Activated CD4-positive, alpha-beta T cell treated with anti-CD3 and anti-CD28 coated beads, Interleukin-2, Interleukin-6, amounts not matched to agents 100 ng/mL and 50 ng/mL, durations not matched to agents 16 hours and 8 hours (primary cell): Measurements from ENCODE around the gene NCK2.

Source experiments
- DNase-seq: peaks from one replicate; pipeline ENCODE4 v3.0.0-alpha.2; 2020

Gene NCK2

DNA sequence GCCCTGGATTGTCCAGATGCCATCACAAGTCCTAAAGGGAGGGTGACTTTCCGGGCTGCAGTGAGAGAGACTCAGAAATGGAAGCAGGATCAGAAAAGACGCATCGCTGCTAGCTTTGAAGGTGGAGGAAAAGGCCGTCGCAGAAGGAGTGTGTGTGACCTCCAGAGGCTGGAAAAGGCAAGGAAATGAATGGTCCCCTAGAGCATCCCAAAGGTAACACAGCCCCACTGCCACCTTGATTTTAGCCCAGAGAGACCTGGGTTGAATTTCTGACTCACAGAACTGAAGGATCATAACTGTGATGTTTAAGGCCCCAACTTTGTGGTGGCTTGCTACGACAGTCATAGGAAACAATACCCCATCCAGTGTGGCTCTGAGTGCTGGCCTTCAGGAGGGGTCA is 8.6 kb upstream of the NCK2 start:
- no peak for DNase-seq

GRCh38 chr2:105737980-105738657 is 6.6 kb upstream of the NCK2 start:
- DNase-seq = peak; percentile 58

- no peak for DNase-seq
These were observed 6.0 kb upstream of the NCK2 start for GRCh38 chr2:105738658-105739241.

DNA sequence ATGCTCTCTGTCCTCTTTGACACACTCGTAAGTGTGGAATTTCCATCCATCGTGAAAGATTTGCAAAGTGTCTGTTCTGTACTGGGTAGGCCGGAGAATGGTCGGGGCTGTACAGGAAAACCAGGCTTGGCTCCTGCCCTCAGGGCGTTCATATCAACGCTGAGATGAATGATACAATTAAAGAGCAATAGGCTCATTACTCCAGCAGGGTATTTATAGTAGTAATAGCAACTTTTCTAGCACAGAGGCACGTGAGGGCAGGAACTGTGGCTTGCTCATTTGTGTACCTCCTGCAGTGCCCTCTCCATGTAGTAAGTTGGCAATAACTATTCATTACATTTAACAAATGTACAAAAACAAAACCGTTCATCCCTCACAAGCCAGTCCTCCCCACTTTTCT is 5.3 kb upstream of the NCK2 start:
- DNase-seq = peak; percentile 70

GRCh38 chr2:105739944-105740530 is 4.7 kb upstream of the NCK2 start:
- DNase-seq = no peak

DNA sequence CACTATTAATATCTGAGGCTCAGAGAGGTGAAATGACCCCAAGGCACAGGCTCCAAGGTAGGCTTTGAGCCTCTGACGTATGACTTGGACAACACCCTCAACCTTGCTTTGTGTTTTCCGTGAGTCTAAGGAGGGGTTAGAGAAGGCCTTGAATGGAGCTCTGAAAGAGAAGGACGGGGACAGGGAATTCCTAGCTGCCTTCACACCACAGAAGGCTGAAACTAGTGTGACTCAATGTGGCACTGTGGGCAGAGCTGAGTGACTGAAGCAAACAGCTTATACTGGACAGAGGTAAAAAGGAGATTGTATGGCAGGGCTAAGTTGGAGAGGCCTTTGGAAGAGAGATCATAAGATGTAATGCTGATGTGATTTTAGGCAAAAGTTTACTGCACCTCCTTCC is 3.5 kb upstream of the NCK2 start:
- DNase-seq = peak; percentile 53

GRCh38 chr2:105741617-105742016 is 3.1 kb upstream of the NCK2 start:
- DNase-seq = no peak

- DNase-seq = peak; percentile 76
These were observed 412 bp upstream of the NCK2 start for GRCh38 chr2:105744091-105744908.

DNA sequence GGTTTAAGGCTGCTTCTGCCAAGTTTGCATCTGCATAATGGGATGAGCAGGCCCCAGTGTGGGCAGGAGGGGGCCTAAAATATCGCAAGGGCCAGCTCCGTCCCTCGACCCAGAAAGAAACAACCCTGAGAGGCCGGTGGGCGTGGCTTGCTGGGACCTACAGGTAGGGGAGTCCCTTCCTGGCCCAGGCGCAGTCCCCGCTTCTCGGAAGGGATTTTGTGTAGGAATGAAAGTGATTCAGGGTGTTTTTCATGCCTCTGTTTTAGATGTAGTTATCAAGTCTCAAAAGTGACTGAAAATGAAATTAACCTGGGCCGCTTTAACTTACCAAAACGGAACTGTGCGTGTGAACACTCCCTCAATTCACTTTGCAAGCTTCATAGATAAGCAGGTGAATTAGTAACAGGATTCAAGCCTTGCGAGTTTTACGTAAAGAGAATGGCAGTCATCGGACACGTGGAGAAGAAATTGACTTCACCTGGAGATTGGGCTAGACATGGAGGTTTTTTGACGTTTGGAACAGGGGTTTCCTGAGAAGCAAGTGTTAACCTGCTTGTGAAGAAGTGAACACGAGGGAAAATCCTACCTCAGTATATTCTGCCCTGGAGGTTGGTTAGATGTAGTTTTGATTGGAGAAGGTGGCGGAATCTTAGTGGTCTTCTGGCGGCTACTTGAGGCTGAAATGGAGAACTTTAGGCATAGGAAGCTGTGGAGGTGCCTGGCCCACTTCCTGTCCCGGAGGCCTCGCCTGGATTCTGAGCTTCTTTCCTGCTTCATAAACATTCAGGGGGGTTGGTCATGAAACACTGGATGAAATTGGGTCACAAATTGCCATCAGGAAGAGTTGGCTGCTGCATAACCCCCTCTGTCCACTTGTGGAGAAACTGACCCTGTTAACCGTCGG is 1.7 kb downstream of the NCK2 start:
- DNase-seq = peak; percentile 93

GRCh38 chr2:105747254-105747894 is 2.7 kb downstream of the NCK2 start:
- no peak for DNase-seq

DNA sequence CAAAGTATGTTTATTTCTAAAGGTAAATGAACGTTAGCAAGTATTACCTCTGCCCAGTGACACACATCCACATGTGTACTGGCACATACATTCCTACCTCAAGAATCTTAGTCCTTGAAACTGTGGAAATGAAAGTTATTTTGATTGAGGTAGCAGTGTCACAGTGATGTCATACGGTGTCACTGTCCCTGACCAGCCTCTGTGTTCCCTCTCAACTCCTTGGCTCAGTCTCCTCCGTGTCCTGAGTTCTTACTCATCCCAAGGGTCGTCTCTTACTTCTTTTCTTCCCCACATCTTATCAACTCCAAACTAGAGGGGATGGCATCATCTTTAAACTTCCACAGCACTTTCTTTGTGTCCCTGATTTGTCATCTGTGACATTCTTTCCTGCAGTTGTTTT is 3.3 kb downstream of the NCK2 start:
- peak; percentile 49 for DNase-seq

GRCh38 chr2:105748566-105748965 is 3.9 kb downstream of the NCK2 start:
- DNase-seq = no peak

DNA sequence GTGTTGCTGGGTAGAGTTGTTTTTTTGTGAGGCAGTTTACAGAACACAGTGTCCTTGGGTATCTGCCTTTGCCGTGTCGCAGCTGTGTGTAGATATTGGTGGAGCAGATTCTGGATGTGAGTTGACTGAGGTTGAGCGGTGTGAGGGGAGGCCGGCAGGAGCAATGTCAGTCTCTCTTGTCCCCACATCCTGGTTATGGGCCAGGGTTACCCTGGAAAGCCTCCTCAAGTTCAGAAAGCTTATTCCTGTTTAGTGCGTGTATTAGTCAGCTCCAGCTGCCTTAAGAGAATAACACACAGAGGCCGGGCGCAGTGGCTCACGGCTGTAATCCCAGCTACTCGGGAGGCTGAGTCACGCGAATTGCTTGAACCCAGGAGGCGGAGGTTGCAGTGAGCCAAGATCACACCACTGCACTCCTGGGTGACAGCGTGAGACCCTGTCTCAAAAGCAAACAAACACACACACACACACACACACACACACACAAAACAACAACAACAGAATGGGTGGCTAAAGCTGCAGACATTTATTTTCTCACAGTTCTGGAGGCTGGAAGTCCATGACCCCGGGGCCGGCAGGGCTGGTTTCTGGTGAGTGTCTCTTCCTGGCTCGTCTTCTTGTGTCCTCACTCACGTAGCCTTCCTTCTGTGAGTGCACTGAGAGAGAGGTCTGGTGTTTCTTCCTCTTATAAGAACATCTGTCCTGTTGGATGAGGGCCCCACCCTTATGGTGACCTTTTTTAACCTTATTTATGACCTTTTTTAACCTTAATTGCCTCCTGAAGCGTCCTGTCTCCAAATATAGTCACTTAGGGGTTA is 5.1 kb downstream of the NCK2 start:
- DNase-seq = peak; percentile 67

DNA sequence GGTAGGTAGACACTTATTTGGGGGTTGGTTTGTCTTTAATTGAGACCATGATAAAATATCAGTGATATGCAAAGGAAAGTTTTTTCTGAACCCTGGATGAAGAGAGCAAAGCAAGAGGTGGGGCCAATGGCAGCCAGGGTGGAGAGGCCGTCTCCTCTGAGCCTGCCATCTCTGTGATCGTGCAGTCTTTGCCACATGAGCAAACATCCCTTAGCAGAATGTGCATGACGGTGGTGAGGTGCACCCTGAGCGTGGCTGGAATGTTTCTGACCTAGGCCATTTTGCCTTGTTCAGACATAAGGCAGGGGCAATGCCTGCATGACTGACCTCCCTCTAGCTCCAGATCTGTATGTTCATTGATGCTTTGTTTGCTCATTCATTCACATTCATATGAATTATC is 6.0 kb downstream of the NCK2 start:
- DNase-seq = no peak

DNA sequence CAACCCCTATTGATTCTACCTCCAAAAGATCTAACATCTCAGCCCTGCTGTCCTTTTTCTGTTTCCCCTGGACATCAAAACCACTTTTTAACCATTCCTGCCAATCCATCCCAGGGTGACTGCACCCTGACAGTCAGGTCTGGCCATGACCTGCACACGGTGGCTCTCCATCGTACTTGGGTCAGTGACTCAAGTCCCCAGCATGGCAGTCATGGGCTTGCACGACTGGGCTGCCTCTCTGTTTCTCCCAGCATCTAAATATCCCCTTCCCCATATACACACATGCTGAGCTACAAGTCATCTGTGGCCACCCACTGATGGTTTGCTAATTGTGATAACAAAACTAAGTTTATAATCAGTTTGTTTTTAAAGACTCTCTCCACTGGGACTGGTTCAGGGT is 6.6 kb downstream of the NCK2 start:
- no peak for DNase-seq

DNA sequence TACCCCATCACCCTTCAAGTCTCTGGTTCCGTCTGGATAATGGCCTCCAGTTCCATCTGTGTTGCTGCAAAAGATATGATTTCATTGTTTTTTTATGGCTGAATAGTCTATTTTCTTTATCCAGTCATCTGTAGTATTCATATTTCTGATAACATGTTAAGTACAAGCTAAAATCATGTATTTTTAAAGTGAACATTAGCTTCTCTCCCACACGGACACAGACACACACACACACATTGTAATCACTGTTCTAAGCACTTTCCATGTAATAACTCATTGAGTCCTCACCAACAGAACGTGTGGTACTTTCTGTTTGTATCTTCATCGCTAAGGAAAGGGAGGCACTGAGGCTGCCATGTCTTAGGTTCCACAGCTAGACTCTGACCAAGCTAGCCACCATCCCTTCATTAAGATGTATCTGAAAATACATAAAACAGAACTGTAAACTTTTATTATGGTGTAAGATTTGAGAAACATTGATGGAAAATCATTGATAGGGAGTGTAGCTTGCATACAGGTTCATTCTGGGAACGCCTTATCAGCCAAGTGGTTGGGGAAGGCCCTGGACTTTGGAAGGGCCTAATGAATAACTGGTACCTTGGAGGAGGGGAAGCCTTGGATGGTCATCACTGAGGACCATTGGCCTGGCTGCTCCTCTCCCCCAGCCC is 8.1 kb downstream of the NCK2 start:
- DNase-seq = no peak

GRCh38 chr2:105753380-105753779 is 8.7 kb downstream of the NCK2 start:
- DNase-seq = no peak

DNA sequence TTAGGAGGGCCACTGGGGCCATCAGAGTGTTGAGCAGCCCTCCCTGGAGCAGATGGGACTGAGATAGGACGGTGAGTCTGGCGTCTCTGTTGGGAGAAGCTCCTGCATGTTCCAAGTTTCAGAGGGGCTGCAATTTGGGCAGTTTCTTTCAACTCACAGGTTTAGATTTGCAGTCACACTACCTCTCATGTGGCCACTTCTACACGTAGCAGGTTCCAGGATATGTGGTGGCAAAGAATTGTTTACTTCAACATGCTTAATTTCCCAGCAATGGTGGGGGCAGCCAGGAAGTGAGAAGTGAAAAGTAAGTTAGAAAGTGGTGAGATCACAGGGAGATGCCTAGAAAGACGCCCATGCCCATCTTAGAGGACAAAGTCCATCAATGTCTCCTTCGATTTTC is 9.3 kb downstream of the NCK2 start:
- peak; percentile 80 for DNase-seq

DNA sequence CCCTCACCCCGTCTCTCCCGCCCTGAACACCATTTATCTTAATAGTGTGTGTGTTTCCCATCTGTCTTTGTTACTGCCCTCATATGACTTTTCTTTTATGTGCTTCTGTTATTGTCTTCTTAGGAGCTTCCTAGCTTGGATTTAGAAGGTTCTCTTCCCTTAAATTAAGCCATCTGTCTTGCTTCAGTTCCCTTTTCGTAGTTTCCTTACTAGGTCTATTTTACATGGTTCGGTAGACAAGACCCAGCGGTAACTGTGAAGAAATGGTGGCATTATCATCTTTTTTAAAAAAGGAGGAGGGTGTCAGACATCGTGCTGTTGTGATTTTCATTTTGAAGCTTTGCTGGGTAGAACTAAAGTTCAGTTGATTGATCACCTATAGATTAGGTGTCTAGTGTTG is 10.3 kb downstream of the NCK2 start:
- no peak for DNase-seq

GRCh38 chr2:105755895-105756294 is 11.2 kb downstream of the NCK2 start:
- DNase-seq = no peak

GRCh38 chr2:105756435-105756834 is 11.7 kb downstream of the NCK2 start:
- no peak for DNase-seq
